Right lobe of liver (tissue), 6 donors: ENCODE results near the gene LRRC38. TPM values are rescaled to one million over a fixed set of nuclear protein-coding genes. Genes with fewer than 3 reads are reported as not detected.

Experiments used
- ATAC-seq, 4 donors: fragments of 200-7000 bp; cut with Tn5 transposase; one replicate each; pipeline ENCODE4 v1.9.1; 2020; ENCODE audit warnings: mild to moderate bottlenecking in 4 of 4, moderate library complexity in 4 of 4
- DNase-seq, 3 donors: peaks; one replicate each; pipeline ENCODE4 v3.0.0-alpha.2; 2020
- H3K27ac ChIP-seq, 3 donors: fragments of 200-600 bp; one replicate each; pipeline ENCODE4 v1.8.0; 2022
- H3K27me3 ChIP-seq, 2 donors: fragments of 200-600 bp; one replicate each; pipeline ENCODE4 v1.8.0; 2022
- H3K36me3 ChIP-seq, 4 donors: fragments of 200-600 bp; sonication (generic) in 1 of 4; one replicate each; pipeline versions ENCODE4 v1.5.1 to v1.8.0; 2017 to 2022; ENCODE audit warnings: control low read depth in 1 of 4
- H3K4me1 ChIP-seq, 4 donors: fragments of 200-600 bp; sonication (generic) in 1 of 4; one replicate each; pipeline versions ENCODE4 v1.5.1 to v1.8.0; 2017 to 2022; ENCODE audit warnings: control low read depth in 1 of 4
- H3K4me3 ChIP-seq, 3 donors: fragments of 200-600 bp; one replicate each; pipeline ENCODE4 v1.8.0; 2022
- H3K9me3 ChIP-seq, 4 donors: fragments of 200-600 bp; sonication (generic) in 1 of 4; one replicate each; pipeline versions ENCODE4 v1.5.1 to v1.8.0; 2017 to 2022; ENCODE audit warnings: control low read depth in 1 of 4
- CTCF ChIP-seq, 4 donors: fragments of 200-600 bp in 3 of 4; fragments of 450-650 bp in 1 of 4; IDR thresholded peaks; one replicate each; pipeline versions ENCODE4 v1.5.1 to v1.8.0; 2016 to 2022; ENCODE audit warnings: antibody characterized with exemption in 4 of 4, mild to moderate bottlenecking in 2 of 4
- POLR2A ChIP-seq: fragments of 450-650 bp; IDR thresholded peaks from one replicate; pipeline ENCODE4 v1.6.1; 2017; ENCODE audit warnings: antibody characterized with exemption, mild to moderate bottlenecking
- WGBS: methylation state at CpG from one replicate; pipeline ENCODE4 v1.1.6; 2018; ENCODE audit warnings: low coverage, low lambda C conversion rate; ENCODE audit not compliant: insufficient coverage; ENCODE audit errors: missing lambda C conversion rate; 5-methylcytosine and 5-hydroxymethylcytosine counted together
- intact Hi-C, 2 donors: fragments of 100-400 bp; cut with DNase I; formaldehyde crosslinking; loops; one replicate each; pipeline versions ENCODE4 v1.11.2 to v1.14.1; 2022
- total RNA-seq, 6 experiments: library from RNA; depleted of rRNA in 2 of 6; stranded (reverse); fragments of >200 nt in 2 of 6; fragmentation: NEBNext Ultra II Directional in 3 of 6; extraction: Animal tissue kit (Norgen Biotek cat#: 25700) in 3 of 6; gene quantifications; one replicate each; pipeline versions ENCODE4 v1.1.0 to v1.2.4, GENCODE V29; 2016 to 2023
- donor health status: DM: no; HTN: yes; CAD: no.
- donor health status: DM: no; HTN: no; CAD: no.
- donor health status: DM: no; HTN: no; CAD: no.
- donor health status: DM: no; HTN: yes; CAD: no.
- donor health status: DM: no; HTN: yes; CAD: no.

The LRRC38 gene
- total RNA-seq, 6 experiments from 2014 or later = not detected

GRCh38 chr1:13507075-13507474 is 6.7 kb downstream of the LRRC38 start:
- Histone ChIP-seq H3K36me3 (no peaks in the 10 kb centered on the region), H3K4me3 (no peak overlapping the region), H3K27me3 (no peaks in the 10 kb centered on the region), H3K9me3 (no peaks in the 10 kb centered on the region), H3K4me1 (no peaks in the 10 kb centered on the region), H3K27ac (no peak overlapping the region)
- TF ChIP-seq POLR2A = no peak
- TF ChIP-seq CTCF (IDR thresholded peaks at IDR 0.05) = no peak
- intact Hi-C loops = no loop called here
- ATAC-seq (no peak), DNase-seq (no peak)
- 29% methylated on average over 2 of the region's 4 CpGs for WGBS

- ATAC-seq (no peak), DNase-seq (no peak)
- TF ChIP-seq CTCF (IDR thresholded peaks at IDR 0.05) = no peak
- no peak for TF ChIP-seq POLR2A
- Histone ChIP-seq H3K36me3 (no peaks in the 10 kb centered on the region), H3K27me3 (no peaks in the 10 kb centered on the region), H3K4me1 (no peaks in the 10 kb centered on the region), H3K4me3 (no peak overlapping the region), H3K9me3 (no peaks in the 10 kb centered on the region), H3K27ac (no peak overlapping the region)
- 24% methylated on average over 4 of the region's 8 CpGs for WGBS
- intact Hi-C loops = no loop called here
Observed at GRCh38 chr1:13505020-13505419, 8.8 kb downstream of the LRRC38 start.

- Histone ChIP-seq H3K27me3 (no peaks in the 10 kb centered on the region), H3K27ac (no peak overlapping the region), H3K4me1 (no peaks in the 10 kb centered on the region), H3K9me3 (no peaks in the 10 kb centered on the region), H3K36me3 (no peaks in the 10 kb centered on the region), H3K4me3 (no peak overlapping the region)
- ATAC-seq = no peak
- 77% methylated on average over 10 of the region's 10 CpGs for WGBS
- TF ChIP-seq POLR2A = no peak
- TF ChIP-seq CTCF (IDR thresholded peaks at IDR 0.05) = no peak
- intact Hi-C loops = no loop called here
- no peak for DNase-seq
Observed at GRCh38 chr1:13500806-13501205, 13.0 kb downstream of the LRRC38 start.

GRCh38 chr1:13499422-13499821 is 14.4 kb downstream of the LRRC38 start:
- Histone ChIP-seq H3K9me3 (no peaks in the 10 kb centered on the region), H3K27ac (no peak overlapping the region), H3K4me3 (no peak overlapping the region), H3K36me3 (no peaks in the 10 kb centered on the region), H3K27me3 (no peaks in the 10 kb centered on the region), H3K4me1 (no peaks in the 10 kb centered on the region)
- TF ChIP-seq CTCF (IDR thresholded peaks at IDR 0.05) (no peak), POLR2A (no peak)
- intact Hi-C loops = no loop called here
- DNase-seq = no peak
- ATAC-seq = no peak
- WGBS = 55% methylated on average over 4 of the region's 5 CpGs

- DNase-seq (no peak), ATAC-seq (no peak)
- TF ChIP-seq POLR2A (no peak), CTCF (IDR thresholded peaks at IDR 0.05) (no peak)
- H3K27me3 ChIP-seq = no peaks in the 10 kb centered on the region
- intact Hi-C loops = no loop called here
- 62% methylated on average over 3 of the region's 7 CpGs for WGBS
- H3K9me3 ChIP-seq = no peaks in the 10 kb centered on the region
- no peak overlapping the region for H3K4me3 ChIP-seq
- H3K4me1 ChIP-seq = no peaks in the 10 kb centered on the region
- H3K27ac ChIP-seq = no peak overlapping the region
- H3K36me3 ChIP-seq = no peaks in the 10 kb centered on the region
Observed at GRCh38 chr1:13498553-13498952, 15.2 kb downstream of the LRRC38 start.
